K562 (cell line): ENCODE results near the gene ACOX1. TPM values are rescaled to one million over a fixed set of nuclear protein-coding genes. Genes with fewer than 3 reads are reported as not detected.

ENCODE experiments used
- ATAC-seq: fragments of 200-7000 bp; cut with Tn5 transposase; 3 replicates; pipeline ENCODE4 v1.9.1; 2020; ENCODE audit warnings: moderate library complexity
- BruUV-seq: library from RNA; stranded (reverse); fragments of 400-500 nt; replicated peaks from 2 replicates; lab custom pipeline; 2021; lab: Mats Ljungman, UMichigan
- CTCF ChIA-PET: fragments of 300-600 bp; formaldehyde crosslinking; extraction: SDS; loops from one replicate; lab custom pipeline; 2021; ENCODE audit warnings: low intra/inter-chr PET ratio; lab: Yijun Ruan, JAX
- POLR2A ChIA-PET: fragments of 300-600, 350-650 bp; sonication (Branson Sonifier 250); formaldehyde crosslinking; extraction: SDS; loops from one replicate; lab custom pipeline; 2021; ENCODE audit warnings: antibody characterized with exemption, inconsistent platforms; lab: Yijun Ruan, JAX
- DNase-seq, 4 experiments: peaks; one replicate each; pipeline versions ENCODE4 v3.0.0 to v3.0.0-alpha.2; 2011 to 2018; ENCODE audit warnings: low spot score in 3 of 4, mixed read lengths in 3 of 4; ENCODE audit errors: extremely low read depth in 1 of 4
- FAIRE-seq: peaks from 2 replicates; lab custom pipeline; 2011; peaks lifted over from hg19 to GRCh38; lab: Jason Lieb, UNC
- H2AFZ ChIP-seq: 2 replicates; pipeline ENCODE4 v1.6.0; 2011; ENCODE audit warnings: low read depth, low read length, control low read depth, inconsistent platforms
- H3K27ac ChIP-seq: fragments of 200-600 bp; 3 replicates; pipeline ENCODE4 v1.8.0; 2011; ENCODE audit warnings: low read depth, mild to moderate bottlenecking, control low read depth, inconsistent platforms, low read length, moderate library complexity, mixed read lengths; ENCODE audit errors: extremely low read depth
- H3K27me3 ChIP-seq, 2 experiments: fragments of 300-600 bp in 1 of 2; 2 replicates in 1 of 2; 3 replicates in 1 of 2; pipeline versions ENCODE4 v1.6.0 to v1.8.0; 2011; ENCODE audit warnings: inconsistent platforms in 2 of 2, low read length in 2 of 2, mild to moderate bottlenecking in 1 of 2, mixed read lengths in 1 of 2, moderate library complexity in 1 of 2; ENCODE audit not compliant: control insufficient read depth in 2 of 2, insufficient read depth in 2 of 2
- H3K36me3 ChIP-seq: fragments of 300-600 bp; 3 replicates; pipeline ENCODE4 v1.8.0; 2011; ENCODE audit warnings: mild to moderate bottlenecking, low read length, inconsistent platforms; ENCODE audit not compliant: control insufficient read depth, insufficient read depth
- H3K4me1 ChIP-seq, 2 experiments: fragments of 200-600 bp in 1 of 2; replicated peaks in 1 of 2; 2 replicates in 1 of 2; 3 replicates in 1 of 2; pipeline versions ENCODE4 v1.5.1 to v1.8.0; 2011; ENCODE audit warnings: inconsistent platforms in 2 of 2, low read length in 2 of 2, mild to moderate bottlenecking in 1 of 2, mixed read lengths in 1 of 2, moderate library complexity in 1 of 2; ENCODE audit not compliant: control insufficient read depth in 2 of 2, insufficient read depth in 2 of 2
- H3K4me2 ChIP-seq: 2 replicates; pipeline ENCODE4 v1.6.1; 2011; ENCODE audit warnings: low read length, control low read depth, inconsistent platforms, mixed read lengths; ENCODE audit not compliant: insufficient read depth
- H3K4me3 ChIP-seq: fragments of 200-600 bp; sonication (generic), shearing (Covaris generic); 2 replicates; pipeline ENCODE4 v1.5.1; 2016; ENCODE audit warnings: control low read depth, inconsistent platforms
- H3K79me2 ChIP-seq: fragments of 200-600 bp; 3 replicates; pipeline ENCODE4 v1.8.0; 2011; ENCODE audit warnings: low read length, inconsistent platforms; ENCODE audit not compliant: control insufficient read depth, insufficient read depth
- H3K9ac ChIP-seq, 2 experiments: 2 replicates each; pipeline versions ENCODE4 v1.6.0 to v1.6.1; 2011; ENCODE audit warnings: low read depth in 2 of 2, low read length in 2 of 2, control low read depth in 1 of 2, inconsistent platforms in 1 of 2, mild to moderate bottlenecking in 1 of 2, mixed read lengths in 1 of 2; ENCODE audit not compliant: insufficient read depth in 1 of 2
- H3K9me1 ChIP-seq: one replicate; pipeline ENCODE4 v1.6.0; 2011; ENCODE audit warnings: inconsistent platforms, mild to moderate bottlenecking, low read length, moderate library complexity; ENCODE audit not compliant: control insufficient read depth, insufficient read depth
- H3K9me3 ChIP-seq: replicated peaks from 2 replicates; pipeline ENCODE4 v1.5.1; 2011; ENCODE audit warnings: low read depth, low read length, inconsistent platforms; ENCODE audit not compliant: control insufficient read depth, insufficient read depth
- H4K20me1 ChIP-seq: replicated peaks from 2 replicates; pipeline ENCODE4 v1.6.1; 2011; ENCODE audit warnings: low read length, inconsistent platforms, mixed read lengths; ENCODE audit not compliant: control insufficient read depth, insufficient read depth
- ARNT ChIP-seq, 2 experiments: fragments of 450-650 bp; IDR thresholded peaks; 2 replicates each; pipeline ENCODE4 v1.6.1; 2016; ENCODE audit warnings: mild to moderate bottlenecking in 1 of 2
- NELFE ChIP-seq: IDR thresholded peaks from 2 replicates; pipeline ENCODE4 v1.6.1; 2011; ENCODE audit warnings: mild to moderate bottlenecking; ENCODE audit not compliant: insufficient read depth, insufficient read length
- SMAD1 ChIP-seq: fragments of 150-350 bp; IDR thresholded peaks from 2 replicates; pipeline ENCODE4 v1.6.1; 2014; ENCODE audit warnings: low read length, low read depth; ENCODE audit not compliant: partially characterized antibody
- TBL1XR1 ChIP-seq, 2 experiments: IDR thresholded peaks; 2 replicates each; pipeline ENCODE4 v1.6.1; 2012; ENCODE audit warnings: improper control_type of control experiment in 2 of 2, low read length in 2 of 2, mild to moderate bottlenecking in 1 of 2
- TRIM24 ChIP-seq, 2 experiments: fragments of 450-650 bp; IDR thresholded peaks; 2 replicates each; pipeline ENCODE4 v1.6.1; 2016
- WGBS: fragments of 100-300 bp; shearing (Covaris generic); methylation state at CpG from one replicate; pipeline ENCODE4 v1.1.6; 2016; ENCODE audit warnings: low coverage, mixed read lengths; ENCODE audit not compliant: insufficient coverage; ENCODE audit errors: missing lambda C conversion rate; 5-methylcytosine and 5-hydroxymethylcytosine counted together
- in situ Hi-C: fragments of 300-500 bp; cut with MboI; formaldehyde crosslinking; loops from 4 replicates; pipeline ENCODE4 v1.15.0; 2018; ENCODE audit warnings: inconsistent platforms, mixed read lengths
- intact Hi-C: fragments of 100-400 bp; cut with micrococcal nuclease; formaldehyde crosslinking; loops from 2 replicates; pipeline ENCODE4 v1.14.2; 2022
- polyA plus RNA-seq, 8 experiments: library from polyadenylated mRNA; depleted of rRNA in 4 of 8; stranded (reverse) in 5 of 8; unstranded in 3 of 8; fragments of >200 nt; fragmentation: Nextera tagmentation in 2 of 8; fragmentation: Illumina TruSeq in 1 of 8; extraction: Ambion mirVana in 2 of 8; extraction: Trizol in 1 of 8; gene quantifications; 2 replicates each; pipeline versions ENCODE4 v1.2.1 to v1.2.3, GENCODE V29; 2011 to 2014; ENCODE audit warnings: inconsistent platforms in 1 of 8, missing spikeins in 1 of 8
- total RNA-seq, 7 experiments: library from RNA; depleted of rRNA in 6 of 7; stranded (reverse); fragments of >200 nt in 6 of 7; fragmentation: Illumina TruSeq in 2 of 7; extraction: Trizol in 2 of 7; gene quantifications; 2 replicates each; pipeline versions ENCODE4 v1.2.1 to v1.2.3, GENCODE V29; 2011 to 2021; ENCODE audit warnings: low replicate concordance in 1 of 7
- TF ChIP-seq, protein P1 (sequence below): fragments of 250-450 bp; sonication (Bioruptor Pico); IDR thresholded peaks from 2 replicates; pipeline ENCODE4 v1.5.0; 2021; ENCODE audit warnings: mild to moderate bottlenecking, borderline replicate concordance

ACOX1 gene
- total and polyA plus RNA-seq, 9 of the 15 experiments (the other 6 are each of a cell fraction or from before 2014, with no cell fraction given) = 7.8 to 24.1 (median 14.5) TPM

DNA sequence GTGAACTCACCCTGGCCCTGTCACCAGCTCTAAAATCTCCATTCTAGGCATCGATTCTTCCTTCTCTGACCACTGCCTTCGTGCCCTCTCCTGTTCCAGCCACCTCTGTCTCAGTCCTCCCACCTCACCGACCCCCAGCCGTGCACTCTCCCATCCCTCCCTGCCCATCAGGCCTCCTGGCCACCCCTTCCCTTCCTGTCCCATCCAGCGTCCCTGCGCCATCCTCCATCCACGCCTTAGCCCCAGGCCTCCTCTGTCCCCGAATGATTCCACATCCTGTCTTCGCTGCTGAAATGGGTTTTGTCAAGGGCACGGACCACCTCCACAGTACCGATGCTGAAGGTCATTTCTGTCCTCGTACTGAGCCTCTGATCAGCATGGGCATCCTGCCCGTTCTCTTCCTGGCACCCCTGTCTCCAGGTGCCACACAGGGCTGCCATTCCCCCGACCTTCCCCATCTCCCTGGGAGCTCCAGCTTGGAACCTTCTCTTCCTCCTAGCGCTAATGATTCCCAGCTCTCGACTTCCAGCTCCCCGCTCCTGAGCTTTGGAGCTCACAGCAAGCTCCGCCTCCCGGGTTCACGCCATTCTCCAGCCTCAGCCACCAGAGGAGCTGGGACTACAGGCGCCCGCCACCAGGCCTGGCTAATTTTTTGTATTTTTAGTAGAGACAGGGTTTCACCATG lies 84.8 kb downstream of the ACOX1 start (continued):
- TF ChIP-seq, protein P1, sequence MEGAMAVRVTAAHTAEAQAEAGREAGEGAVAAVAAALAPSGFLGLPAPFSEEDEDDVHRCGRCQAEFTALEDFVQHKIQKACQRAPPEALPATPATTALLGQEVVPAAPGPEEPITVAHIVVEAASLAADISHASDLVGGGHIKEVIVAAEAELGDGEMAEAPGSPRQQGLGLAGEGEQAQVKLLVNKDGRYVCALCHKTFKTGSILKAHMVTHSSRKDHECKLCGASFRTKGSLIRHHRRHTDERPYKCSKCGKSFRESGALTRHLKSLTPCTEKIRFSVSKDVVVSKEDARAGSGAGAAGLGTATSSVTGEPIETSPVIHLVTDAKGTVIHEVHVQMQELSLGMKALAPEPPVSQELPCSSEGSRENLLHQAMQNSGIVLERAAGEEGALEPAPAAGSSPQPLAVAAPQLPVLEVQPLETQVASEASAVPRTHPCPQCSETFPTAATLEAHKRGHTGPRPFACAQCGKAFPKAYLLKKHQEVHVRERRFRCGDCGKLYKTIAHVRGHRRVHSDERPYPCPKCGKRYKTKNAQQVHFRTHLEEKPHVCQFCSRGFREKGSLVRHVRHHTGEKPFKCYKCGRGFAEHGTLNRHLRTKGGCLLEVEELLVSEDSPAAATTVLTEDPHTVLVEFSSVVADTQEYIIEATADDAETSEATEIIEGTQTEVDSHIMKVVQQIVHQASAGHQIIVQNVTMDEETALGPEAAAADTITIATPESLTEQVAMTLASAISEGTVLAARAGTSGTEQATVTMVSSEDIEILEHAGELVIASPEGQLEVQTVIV (CRISPR knock-in tag) = no peak
- TF ChIP-seq SMAD1 (no peak), TRIM24 (IDR thresholded peaks at IDR 0.05) (no peak)

DNA sequence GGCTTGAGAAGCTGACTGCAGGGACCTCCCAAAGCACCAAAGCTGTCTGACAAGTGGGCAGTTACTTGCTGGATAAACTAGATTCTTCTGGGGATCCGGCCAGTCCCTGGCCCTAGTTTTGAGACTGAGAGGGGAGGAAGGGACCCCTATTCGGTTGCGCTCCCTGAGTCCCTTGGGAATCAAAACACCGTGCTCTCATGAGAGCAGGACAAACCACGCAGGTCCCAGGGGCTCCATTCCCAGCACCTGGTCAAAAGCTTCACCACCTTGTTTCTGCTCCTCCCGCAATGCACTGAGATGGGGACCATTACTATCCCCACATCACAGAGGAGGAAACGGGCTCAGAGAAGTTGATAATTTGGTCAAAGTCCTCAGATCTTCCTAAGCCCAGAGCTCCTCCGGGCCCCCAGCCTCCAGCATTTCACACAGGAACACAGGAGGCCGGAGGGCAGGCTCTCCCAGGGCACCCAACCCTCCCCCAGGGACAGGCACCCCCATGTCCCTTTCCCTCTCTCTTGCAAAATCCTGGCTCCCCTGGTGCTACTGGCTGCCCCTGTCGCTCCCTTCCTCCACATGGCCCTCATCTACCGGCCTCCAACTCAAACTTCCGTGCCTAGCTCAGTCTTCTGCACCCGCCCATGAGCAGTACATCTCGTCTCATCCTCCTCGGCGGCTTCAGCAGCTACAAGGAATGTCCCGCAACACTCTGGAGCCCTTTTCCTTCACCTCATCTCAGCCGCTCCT lies 85.5 kb downstream of the ACOX1 start:
- WGBS = 87% methylated on average over 16 of the region's 18 CpGs
- intact Hi-C loops = no loop called here
- Histone ChIP-seq H3K36me3 (peaks cover 48% of the 10 kb centered on the region; the same call in 1 of the 3 replicates), H4K20me1 (no peaks in the 10 kb centered on the region), H2AFZ (no peak overlapping the region), H3K9me1 (peaks cover 4% of the 10 kb centered on the region), H3K27me3 (no peaks in the 10 kb centered on the region), H3K9ac (peak overlapping the region in 1 of 2 experiments; percentile 100; a peak in 2 of 4 replicates), H3K9me3 (no peaks in the 10 kb centered on the region), H3K79me2 (peaks cover 31% of the 10 kb centered on the region), H3K27ac (no peak overlapping the region), H3K4me2 (no peak overlapping the region), H3K4me1 (peaks cover 13 to 78% of the 10 kb centered on the region in 2 experiments; a peak in 4 of 5 replicates), H3K4me3 (no peak overlapping the region)
- no TSS peak for BruUV-seq
- TF ChIP-seq ARNT (IDR thresholded peaks at IDR 0.05) (no peak), TBL1XR1 (IDR thresholded peaks at IDR 0.05; ENCODE audit: low read length in 2 of 2) (no peak), NELFE (no peak)
- ATAC-seq (no peak), FAIRE-seq (no peak), DNase-seq (no peak)
- in situ Hi-C loops = no loop called here
- ChIA-PET POLR2A (interaction anchor here (0.6 to 15.9 kb wide), 13 partner anchors 9 to 353 kb away, joined by 3 to 169 read pairs (median 4); partner anchors contain the start of genes TRIM47 and WBP2), CTCF (no interaction called here)
